Loucy (cell line): ENCODE data around the gene C8A.

Source experiments
- CTCF ChIP-seq: fragments of 200-600 bp; sonication (generic); conservative IDR thresholded peaks from 2 replicates; pipeline ENCODE4 v1.5.1; 2014; ENCODE audit warnings: mild to moderate bottlenecking, antibody characterized with exemption, low read length
- EZH2phosphoT487 ChIP-seq: fragments of 200-600 bp; IDR thresholded peaks from 2 replicates; pipeline ENCODE4 v1.6.1; 2018; ENCODE audit warnings: antibody characterized with exemption, mild to moderate bottlenecking, moderate library complexity, borderline replicate concordance

- TF ChIP-seq CTCF (no peak), EZH2phosphoT487 (no peak)
Observed at GRCh38 chr1:56948403-56949023, 93.9 kb downstream of the C8A start.
